Non-pigmented ciliary epithelial cell (primary cell): Measurements from ENCODE around the gene CACNG5.
A peak's percentile ranks its signal among the peaks of the same experiment; 100 is the strongest.

ENCODE experiments used
- DNase-seq: peaks from one replicate; pipeline ENCODE4 v3.0.0-alpha.2; 2010; ENCODE audit warnings: low read depth

Gene CACNG5

GRCh38 chr17:66826856-66827255 is 8.1 kb upstream of the CACNG5 start:
- no peak for DNase-seq

DNA sequence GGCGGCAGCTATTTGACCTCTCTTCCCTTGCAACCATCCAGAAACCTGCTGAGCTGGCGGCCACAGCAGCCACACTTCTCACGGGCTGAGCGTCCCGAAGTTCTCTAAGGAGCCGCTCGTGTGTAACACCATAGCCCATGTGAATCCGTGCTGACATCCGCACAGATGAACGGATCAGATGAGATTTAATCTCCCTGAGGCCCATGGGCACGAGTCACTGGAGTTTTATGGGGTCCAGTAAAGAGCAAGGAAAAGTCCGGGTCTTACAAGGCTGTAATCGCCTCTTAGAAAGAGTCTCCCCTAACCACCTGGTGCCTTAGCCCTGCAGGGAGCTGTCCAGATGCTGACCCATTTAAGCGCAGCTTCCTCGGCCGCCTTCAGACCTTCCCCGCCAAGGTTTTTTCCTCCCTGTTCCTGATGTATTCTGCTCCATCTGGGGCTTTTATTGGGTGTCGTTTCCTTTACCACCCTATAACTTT is 5.5 kb upstream of the CACNG5 start:
- DNase-seq = peak; percentile 19

GRCh38 chr17:66829883-66830282 is 5.0 kb upstream of the CACNG5 start:
- no peak for DNase-seq

- no peak for DNase-seq
These were observed 4.5 kb upstream of the CACNG5 start for GRCh38 chr17:66830451-66830850.

DNA sequence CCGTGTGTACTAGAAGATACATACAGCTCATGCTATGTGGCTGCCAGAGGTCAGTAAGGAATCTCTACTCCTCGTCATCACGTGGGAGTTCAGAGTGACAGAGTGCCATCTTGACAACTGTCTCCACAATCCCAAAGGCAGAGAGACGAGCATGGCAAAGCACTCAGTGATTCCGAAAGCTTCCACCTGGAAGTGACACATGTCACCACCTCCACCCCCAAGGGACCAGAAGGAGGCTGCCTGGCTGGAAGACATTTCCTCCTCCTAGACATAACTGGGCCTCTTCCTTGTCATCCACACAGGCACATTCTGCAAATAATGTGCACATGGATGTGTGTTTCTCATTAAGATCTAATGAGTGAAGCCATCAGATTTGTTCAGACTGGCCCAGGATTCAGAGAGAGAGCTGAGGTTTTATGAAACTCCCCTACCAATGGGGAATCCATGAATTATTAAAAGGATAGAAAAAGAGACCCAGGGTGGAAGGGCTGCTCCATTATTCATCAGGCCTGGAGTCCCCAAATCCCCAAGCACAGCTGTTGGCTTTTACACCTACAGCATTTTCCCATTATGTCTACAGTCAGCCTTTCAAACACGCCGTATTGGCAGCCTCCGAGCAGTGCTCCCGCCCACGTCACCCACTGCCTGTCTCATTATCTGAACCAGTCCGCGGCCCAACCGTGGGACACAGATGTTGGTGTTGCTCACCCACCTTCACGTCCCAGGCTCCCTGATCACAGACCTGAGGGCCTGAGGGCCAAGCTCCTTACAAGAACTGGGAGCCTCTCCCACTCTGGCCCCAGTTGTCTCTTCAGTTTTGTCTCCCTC is 3.3 kb upstream of the CACNG5 start:
- no peak for DNase-seq

- DNase-seq = no peak
These were observed 1.7 kb upstream of the CACNG5 start for GRCh38 chr17:66833201-66833600.

GRCh38 chr17:66834426-66834918 is 445 bp upstream of the CACNG5 start:
- no peak for DNase-seq

DNA sequence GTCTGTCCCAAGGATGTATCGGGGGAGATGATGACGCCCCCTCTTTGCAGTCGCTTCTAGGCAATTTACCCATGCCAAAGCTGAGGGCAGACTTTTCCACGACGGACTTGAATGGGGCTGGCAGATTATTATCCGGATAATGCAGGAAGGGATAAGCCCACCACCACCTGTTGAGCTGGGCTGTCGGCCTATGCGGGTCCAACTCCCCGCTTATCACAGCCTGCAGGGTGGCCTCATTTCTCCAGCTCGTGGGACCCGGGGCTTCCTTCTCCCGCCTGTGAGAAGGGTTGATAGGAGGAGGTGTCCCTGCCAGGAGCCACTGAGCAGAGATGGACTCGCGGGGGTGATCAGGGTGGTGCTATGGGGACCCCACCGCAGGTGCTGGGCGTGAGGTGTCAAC is 559 bp downstream of the CACNG5 start:
- no peak for DNase-seq

GRCh38 chr17:66836063-66837005 is 1.4 kb downstream of the CACNG5 start:
- no peak for DNase-seq

DNA sequence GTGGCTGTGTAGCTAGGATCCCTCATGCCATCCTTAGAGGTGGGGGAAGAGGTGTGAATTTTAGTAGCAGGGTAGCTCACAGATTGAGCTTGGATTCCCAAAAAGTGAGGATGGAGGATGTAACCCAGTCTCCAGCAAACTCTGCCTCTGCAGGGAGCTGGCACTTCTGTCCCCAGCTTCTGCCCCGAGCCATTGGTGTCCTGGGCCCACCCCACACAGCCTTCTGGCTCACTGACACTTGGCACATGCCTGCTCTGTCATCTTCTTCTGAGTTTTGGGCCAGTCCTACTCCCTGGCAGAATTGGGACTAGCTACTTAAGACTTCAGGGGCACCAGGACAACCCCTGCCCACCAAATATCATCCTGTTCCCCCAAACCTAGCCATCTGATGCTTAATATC is 2.3 kb downstream of the CACNG5 start:
- no peak for DNase-seq

- no peak for DNase-seq
These were observed 3.2 kb downstream of the CACNG5 start for GRCh38 chr17:66837885-66838665.

DNA sequence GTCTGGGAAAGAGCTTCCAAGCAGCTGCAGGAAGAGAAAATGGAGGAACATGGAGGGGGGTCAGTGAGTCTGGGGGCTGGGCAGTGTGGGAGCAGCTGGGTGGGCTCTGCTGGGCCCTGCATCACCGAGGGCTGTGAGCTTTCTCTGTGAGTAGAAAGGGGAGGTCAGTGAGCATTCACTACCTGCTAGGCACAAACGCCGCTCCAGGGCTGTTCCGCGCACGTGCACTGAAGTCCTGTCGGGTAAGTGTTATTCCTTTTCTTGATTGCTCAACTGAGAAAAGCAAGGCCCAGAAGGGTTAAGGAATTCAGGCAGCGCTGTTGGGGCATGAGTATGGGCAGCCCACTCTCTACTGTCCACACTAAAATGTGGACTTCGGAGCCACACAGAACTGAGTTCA is 4.7 kb downstream of the CACNG5 start:
- no peak for DNase-seq

- no peak for DNase-seq
These were observed 5.1 kb downstream of the CACNG5 start for GRCh38 chr17:66840061-66840460.

DNA sequence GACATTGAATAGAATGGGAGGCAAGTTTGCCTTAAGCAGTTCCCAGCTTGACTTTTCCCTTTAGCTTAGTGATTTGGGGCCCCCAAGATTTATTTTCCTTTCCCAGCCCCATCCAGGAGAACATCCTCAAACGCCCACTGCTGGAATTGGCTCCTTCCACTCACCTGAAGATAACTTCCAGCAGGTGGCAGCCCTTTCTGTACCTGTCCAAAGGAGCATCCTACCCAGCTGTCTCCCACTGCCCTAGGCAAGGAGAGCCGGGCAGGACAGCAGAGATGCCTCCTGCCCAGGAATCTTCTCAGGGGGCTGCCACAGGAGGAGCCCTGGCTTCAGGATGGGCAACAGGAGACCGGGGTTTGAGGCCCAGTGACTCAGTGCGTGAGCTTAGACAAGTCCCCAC is 6.4 kb downstream of the CACNG5 start:
- no peak for DNase-seq

- no peak for DNase-seq
These were observed 6.8 kb downstream of the CACNG5 start for GRCh38 chr17:66841744-66842143.

GRCh38 chr17:66842505-66842904 is 7.6 kb downstream of the CACNG5 start:
- DNase-seq = no peak

DNA sequence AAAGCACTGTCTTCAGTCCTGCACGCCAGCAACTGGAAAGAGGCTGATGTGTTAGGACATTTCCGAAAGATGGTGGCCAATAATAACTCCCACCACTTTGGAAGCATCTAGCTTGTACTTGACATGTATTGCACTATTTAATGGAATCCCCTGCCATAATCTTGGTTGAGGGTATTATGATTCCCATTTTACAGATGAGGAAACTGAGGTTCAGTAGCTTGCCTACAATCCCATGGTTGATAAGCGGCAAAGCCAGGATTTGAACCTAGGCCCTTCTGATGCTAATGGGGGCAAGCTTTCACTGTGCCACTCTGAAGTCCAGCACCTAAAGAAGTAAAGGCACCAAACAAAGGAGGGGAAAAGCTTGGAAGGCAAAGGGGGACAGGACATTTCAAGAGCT is 8.0 kb downstream of the CACNG5 start:
- DNase-seq = no peak

- DNase-seq = no peak
These were observed 8.7 kb downstream of the CACNG5 start for GRCh38 chr17:66843627-66844026.

- DNase-seq = no peak
These were observed 12.8 kb downstream of the CACNG5 start for GRCh38 chr17:66847704-66848103.

DNA sequence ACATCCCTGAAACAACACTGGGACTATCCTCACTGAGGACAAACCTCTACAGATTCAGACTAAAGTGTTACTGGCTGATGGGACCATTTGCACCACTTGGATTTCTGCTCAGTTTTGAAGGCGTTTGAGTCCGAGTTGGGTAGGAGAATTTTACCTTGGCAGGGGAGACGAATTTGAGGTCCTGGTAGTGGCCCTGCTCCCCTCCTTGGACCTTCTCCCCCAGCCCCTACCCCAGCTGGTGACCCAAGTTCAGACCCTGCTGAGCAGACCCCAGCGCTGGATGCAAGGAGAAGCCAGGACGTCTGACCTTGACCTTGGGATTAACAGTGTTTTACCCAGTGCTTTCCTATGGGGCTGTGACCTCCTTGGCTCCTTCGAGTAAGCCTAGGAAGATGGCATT is 13.6 kb downstream of the CACNG5 start:
- DNase-seq = no peak

GRCh38 chr17:66849032-66849655 is 14.2 kb downstream of the CACNG5 start:
- no peak for DNase-seq
